ENCODE results near the gene NDUFAF7. TPM values are rescaled to one million over a fixed set of nuclear protein-coding genes. Genes with fewer than 3 reads are reported as not detected.

The NDUFAF7 gene
- total and polyA plus RNA-seq, 9 of the 15 experiments (the other 6 are each of a cell fraction or from before 2014, with no cell fraction given) = 14.9 to 41.6 (median 23.9) TPM

DNA sequence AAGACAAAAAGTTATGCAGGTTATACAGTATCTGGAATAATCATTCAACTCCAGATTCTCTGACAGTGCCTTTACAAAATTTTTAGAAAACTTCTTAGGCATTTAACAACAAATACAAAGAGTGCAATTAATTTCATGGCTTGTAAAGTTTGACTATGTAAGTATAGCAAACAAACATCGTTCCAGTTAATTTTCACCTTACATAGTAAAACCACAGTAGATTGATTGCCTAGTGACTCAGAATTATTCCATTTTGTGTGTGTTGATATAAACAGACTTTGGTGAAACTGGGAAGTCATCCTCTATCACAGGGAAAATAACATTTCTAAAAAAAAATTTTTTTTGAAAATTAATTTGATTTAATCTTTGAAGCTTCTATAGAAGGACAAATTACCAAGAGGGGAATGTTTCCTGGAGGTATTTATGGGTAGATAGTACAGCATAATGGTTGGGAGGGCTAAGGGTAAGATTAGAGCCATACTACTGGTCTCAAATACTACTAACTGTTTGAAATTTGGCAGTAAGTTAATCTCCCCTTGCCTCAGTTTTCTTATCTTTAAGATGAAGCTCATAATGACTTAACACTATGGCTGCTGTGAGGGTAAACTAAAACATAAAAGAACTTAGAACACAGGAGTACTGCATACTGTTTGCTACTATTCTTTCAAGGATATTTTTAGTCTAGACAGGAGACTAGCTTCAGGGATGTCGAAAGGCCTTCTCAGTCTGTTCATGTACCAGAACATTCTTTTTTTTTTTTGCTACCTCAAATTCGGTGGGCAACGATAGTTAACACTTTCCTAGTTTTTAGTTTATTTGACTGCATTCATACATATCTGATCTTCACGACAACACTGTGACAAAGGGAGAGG lies 19.6 kb downstream of the NDUFAF7 start (continued):
- TF ChIP-seq, protein P1, sequence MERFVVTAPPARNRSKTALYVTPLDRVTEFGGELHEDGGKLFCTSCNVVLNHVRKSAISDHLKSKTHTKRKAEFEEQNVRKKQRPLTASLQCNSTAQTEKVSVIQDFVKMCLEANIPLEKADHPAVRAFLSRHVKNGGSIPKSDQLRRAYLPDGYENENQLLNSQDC (CRISPR knock-in tag; IDR thresholded peaks at IDR 0.05) = no peak
- no peak for TF ChIP-seq ZNF3 (CRISPR knock-in tag; IDR thresholded peaks at IDR 0.05)
- TF ChIP-seq ZNF133 (CRISPR knock-in tag; IDR thresholded peaks at IDR 0.05) = no peak
- TF ChIP-seq OTX1 (CRISPR knock-in tag; IDR thresholded peaks at IDR 0.05) = no peak

DNA sequence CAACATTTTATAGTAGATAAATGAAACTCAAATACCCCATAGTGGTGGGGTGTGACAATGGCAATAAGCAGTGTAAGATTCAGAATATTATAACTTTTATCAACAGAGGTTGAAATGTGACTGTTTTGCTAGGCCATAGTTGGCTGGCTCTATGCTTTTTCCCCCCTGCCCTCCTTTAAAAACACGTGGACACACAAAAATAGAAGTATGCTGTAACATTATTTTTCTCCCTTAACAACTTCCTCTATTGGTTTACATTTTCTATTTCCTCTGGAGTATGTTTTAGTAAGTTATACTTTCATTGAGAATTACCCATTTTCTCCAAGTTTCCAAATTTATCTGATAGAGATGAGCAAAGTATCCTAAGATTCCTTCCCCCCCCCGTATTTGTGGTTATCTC lies 31.1 kb downstream of the NDUFAF7 start:
- WGBS (ENCODE audit: insufficient coverage, low coverage, missing lambda C conversion rate) = 52% methylated on average over 2 of the region's 2 CpGs
- no peaks in the 10 kb centered on the region for H3K4me1 ChIP-seq (replicated peaks in 1 of 2; ENCODE audit: control insufficient read depth in 2 of 2, insufficient read depth in 2 of 2, low read length in 2 of 2)
- no peaks in the 10 kb centered on the region for H3K79me2 ChIP-seq (ENCODE audit: control insufficient read depth, insufficient read depth, low read length)
- no peaks in the 10 kb centered on the region for H3K9me1 ChIP-seq (ENCODE audit: control insufficient read depth, insufficient read depth, low read length)
- ATAC-seq (no peak), FAIRE-seq (no peak), DNase-seq (ENCODE audit: extremely low read depth in 1 of 4, low spot score in 3 of 4) (no peak)
- no peaks in the 10 kb centered on the region for H4K20me1 ChIP-seq (replicated peaks; ENCODE audit: control insufficient read depth, insufficient read depth, low read length)
- no peak overlapping the region for H3K9ac ChIP-seq (ENCODE audit: insufficient read depth in 1 of 2, low read depth in 2 of 2, low read length in 2 of 2)
- TF ChIP-seq, protein P2, sequence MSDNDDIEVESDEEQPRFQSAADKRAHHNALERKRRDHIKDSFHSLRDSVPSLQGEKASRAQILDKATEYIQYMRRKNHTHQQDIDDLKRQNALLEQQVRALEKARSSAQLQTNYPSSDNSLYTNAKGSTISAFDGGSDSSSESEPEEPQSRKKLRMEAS (CRISPR knock-in tag; IDR thresholded peaks at IDR 0.05) = no peak
- TF ChIP-seq, protein P3, sequence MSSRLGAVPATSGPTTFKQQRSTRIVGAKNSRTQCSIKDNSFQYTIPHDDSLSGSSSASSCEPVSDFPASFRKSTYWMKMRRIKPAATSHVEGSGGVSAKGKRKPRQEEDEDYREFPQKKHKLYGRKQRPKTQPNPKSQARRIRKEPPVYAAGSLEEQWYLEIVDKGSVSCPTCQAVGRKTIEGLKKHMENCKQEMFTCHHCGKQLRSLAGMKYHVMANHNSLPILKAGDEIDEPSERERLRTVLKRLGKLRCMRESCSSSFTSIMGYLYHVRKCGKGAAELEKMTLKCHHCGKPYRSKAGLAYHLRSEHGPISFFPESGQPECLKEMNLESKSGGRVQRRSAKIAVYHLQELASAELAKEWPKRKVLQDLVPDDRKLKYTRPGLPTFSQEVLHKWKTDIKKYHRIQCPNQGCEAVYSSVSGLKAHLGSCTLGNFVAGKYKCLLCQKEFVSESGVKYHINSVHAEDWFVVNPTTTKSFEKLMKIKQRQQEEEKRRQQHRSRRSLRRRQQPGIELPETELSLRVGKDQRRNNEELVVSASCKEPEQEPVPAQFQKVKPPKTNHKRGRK (tag; IDR thresholded peaks at IDR 0.05) = no peak
- TF ChIP-seq, protein P4, sequence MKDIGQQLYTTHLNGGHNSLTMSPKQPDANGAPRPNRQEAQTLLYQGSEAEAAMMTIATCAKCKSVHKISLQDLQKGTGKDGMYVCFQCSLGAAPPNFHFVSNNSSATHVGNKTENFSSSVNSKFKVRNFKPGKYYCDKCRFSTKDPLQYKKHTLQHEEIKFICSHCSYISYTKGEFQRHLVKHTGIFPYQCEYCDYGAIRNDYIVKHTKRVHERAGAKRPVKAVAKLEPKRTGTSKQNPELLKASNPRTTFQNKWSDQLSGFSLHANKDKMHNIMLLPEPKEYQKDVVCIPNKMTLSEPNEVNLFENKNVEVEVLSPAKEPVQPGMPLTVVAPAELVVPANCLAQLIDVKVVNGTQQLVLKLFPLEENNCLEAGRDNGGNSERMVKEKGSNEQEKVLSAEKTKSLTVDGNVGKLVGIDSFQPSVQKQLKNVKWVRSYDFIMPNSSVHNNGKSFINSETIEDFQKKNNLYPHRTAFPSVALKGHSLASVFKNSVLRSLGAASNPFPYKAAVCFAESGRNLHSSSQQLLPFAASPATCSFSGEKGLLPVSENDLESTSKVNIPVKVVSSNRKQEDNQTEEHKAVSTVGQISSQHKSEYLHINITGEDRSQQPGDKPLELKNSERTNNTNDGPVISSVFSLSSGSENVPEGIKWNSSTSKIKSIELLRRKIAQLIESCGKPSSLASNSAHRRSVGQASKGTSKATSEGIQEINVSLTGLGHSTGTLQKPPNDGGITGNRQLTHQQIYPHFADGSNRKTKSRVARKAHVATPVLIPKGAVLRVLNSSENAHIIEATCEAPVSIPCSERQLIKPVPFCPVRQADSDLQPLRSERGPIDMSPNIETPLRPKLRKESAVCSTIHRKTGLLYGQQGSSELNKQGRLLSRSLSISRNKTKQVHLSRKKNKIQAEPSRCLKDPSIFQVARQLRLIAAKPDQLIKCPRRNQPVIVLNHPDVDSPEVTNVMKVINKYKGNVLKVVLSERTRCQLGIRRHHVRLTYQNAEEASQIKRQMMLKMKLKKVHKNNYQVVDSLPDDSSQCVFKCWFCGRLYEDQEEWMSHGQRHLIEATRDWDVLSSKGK (CRISPR knock-in tag; IDR thresholded peaks at IDR 0.05) = no peak
- TF ChIP-seq, protein P5, sequence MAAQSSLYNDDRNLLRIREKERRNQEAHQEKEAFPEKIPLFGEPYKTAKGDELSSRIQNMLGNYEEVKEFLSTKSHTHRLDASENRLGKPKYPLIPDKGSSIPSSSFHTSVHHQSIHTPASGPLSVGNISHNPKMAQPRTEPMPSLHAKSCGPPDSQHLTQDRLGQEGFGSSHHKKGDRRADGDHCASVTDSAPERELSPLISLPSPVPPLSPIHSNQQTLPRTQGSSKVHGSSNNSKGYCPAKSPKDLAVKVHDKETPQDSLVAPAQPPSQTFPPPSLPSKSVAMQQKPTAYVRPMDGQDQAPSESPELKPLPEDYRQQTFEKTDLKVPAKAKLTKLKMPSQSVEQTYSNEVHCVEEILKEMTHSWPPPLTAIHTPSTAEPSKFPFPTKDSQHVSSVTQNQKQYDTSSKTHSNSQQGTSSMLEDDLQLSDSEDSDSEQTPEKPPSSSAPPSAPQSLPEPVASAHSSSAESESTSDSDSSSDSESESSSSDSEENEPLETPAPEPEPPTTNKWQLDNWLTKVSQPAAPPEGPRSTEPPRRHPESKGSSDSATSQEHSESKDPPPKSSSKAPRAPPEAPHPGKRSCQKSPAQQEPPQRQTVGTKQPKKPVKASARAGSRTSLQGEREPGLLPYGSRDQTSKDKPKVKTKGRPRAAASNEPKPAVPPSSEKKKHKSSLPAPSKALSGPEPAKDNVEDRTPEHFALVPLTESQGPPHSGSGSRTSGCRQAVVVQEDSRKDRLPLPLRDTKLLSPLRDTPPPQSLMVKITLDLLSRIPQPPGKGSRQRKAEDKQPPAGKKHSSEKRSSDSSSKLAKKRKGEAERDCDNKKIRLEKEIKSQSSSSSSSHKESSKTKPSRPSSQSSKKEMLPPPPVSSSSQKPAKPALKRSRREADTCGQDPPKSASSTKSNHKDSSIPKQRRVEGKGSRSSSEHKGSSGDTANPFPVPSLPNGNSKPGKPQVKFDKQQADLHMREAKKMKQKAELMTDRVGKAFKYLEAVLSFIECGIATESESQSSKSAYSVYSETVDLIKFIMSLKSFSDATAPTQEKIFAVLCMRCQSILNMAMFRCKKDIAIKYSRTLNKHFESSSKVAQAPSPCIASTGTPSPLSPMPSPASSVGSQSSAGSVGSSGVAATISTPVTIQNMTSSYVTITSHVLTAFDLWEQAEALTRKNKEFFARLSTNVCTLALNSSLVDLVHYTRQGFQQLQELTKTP (IDR thresholded peaks at IDR 0.05; ENCODE audit: low read depth in 1 of 2, partially characterized antibody in 2 of 2) = no peak
- intact Hi-C loops (cut with micrococcal nuclease) (no loop called here), in situ Hi-C loops (cut with MboI) (no loop called here)
- H3K27ac ChIP-seq (ENCODE audit: extremely low read depth, low read depth, low read length) = no peak overlapping the region
- H3K27me3 ChIP-seq (ENCODE audit: control insufficient read depth in 2 of 2, insufficient read depth in 2 of 2, low read length in 2 of 2) = no peaks in the 10 kb centered on the region
- no peak overlapping the region for H2AFZ ChIP-seq (ENCODE audit: low read depth, low read length)
- BruUV-seq (replicated peaks) = no TSS peak
- POLR2A ChIA-PET = no interaction called here
- H3K4me3 ChIP-seq = no peak overlapping the region
- no peak overlapping the region for H3K4me2 ChIP-seq (ENCODE audit: insufficient read depth, low read length)
- peaks cover 35% of the 10 kb centered on the region for H3K36me3 ChIP-seq (ENCODE audit: control insufficient read depth, insufficient read depth, low read length)
- CTCF ChIA-PET (ENCODE audit: low intra/inter-chr PET ratio) = no interaction called here
- H3K9me3 ChIP-seq (replicated peaks; ENCODE audit: control insufficient read depth, insufficient read depth, low read depth, low read length) = no peaks in the 10 kb centered on the region

All from K562 (cell line).